HG02973 (cell line): ENCODE data around the gene AKNAD1.
"Not testable (repeated sequence)": the region's sequence is repeated elsewhere in the genome, so short reads cannot be mapped to it uniquely, and the experiment has no call there.

ENCODE experiments used
- ATAC-seq: cut with Tn5 transposase; IDR thresholded peaks from one replicate; pipeline ENCODE4 v1.9.1; 2021; ENCODE audit warnings: moderate library complexity; ENCODE audit not compliant: unreplicated experiment

The AKNAD1 gene

GRCh38 chr1:108856994-108857393, at the start of gene AKNAD1:
Gene AKNAD1 (minus strand): TSS chr1:108857094. CDS start chr1:108852664, 4,430 bp downstream.
- ATAC-seq: no peak

GRCh38 chr1:108901106-108901505, 44.2 kb upstream of the AKNAD1 start:
- no peak for ATAC-seq

- ATAC-seq: no peak
Observed at GRCh38 chr1:108897865-108898720, 41.2 kb upstream of the AKNAD1 start.

- no peak for ATAC-seq
Observed at GRCh38 chr1:108896146-108897145, 39.6 kb upstream of the AKNAD1 start.

GRCh38 chr1:108893141-108893530, 36.2 kb upstream of the AKNAD1 start:
- no peak for ATAC-seq

GRCh38 chr1:108892356-108893140, 35.7 kb upstream of the AKNAD1 start:
- ATAC-seq: no peak

GRCh38 chr1:108889706-108890384, 33.0 kb upstream of the AKNAD1 start:
- no peak for ATAC-seq

- not testable (repeated sequence) for ATAC-seq
Observed at GRCh38 chr1:108889006-108889645, 32.2 kb upstream of the AKNAD1 start.

GRCh38 chr1:108886292-108886691, 29.4 kb upstream of the AKNAD1 start:
- ATAC-seq: no peak

GRCh38 chr1:108884968-108885367, 28.1 kb upstream of the AKNAD1 start:
- ATAC-seq: no peak

- ATAC-seq: no peak
Observed at GRCh38 chr1:108882837-108883236, 25.9 kb upstream of the AKNAD1 start.

GRCh38 chr1:108881369-108881768, 24.5 kb upstream of the AKNAD1 start:
- no peak for ATAC-seq

- no peak for ATAC-seq
Observed at GRCh38 chr1:108880850-108881249, 24.0 kb upstream of the AKNAD1 start.

- no peak for ATAC-seq
Observed at GRCh38 chr1:108878678-108879077, 21.8 kb upstream of the AKNAD1 start.

- no peak for ATAC-seq
Observed at GRCh38 chr1:108878160-108878469, 21.2 kb upstream of the AKNAD1 start.

GRCh38 chr1:108877348-108878159, 20.7 kb upstream of the AKNAD1 start:
- ATAC-seq: no peak

- ATAC-seq: no peak
Observed at GRCh38 chr1:108871050-108871724, 14.3 kb upstream of the AKNAD1 start.

GRCh38 chr1:108865316-108865910, 8.5 kb upstream of the AKNAD1 start:
- ATAC-seq: no peak
